IPS DF 6.9 (cell line): ENCODE data around the gene ERG28.
A peak's percentile ranks its signal among the peaks of the same experiment; 100 is the strongest.

ENCODE experiments used
- DNase-seq: peaks from one replicate; pipeline ENCODE4 v3.0.0-alpha.2; 2013; ENCODE audit warnings: low read depth, low spot score
- H3K27ac ChIP-seq: one replicate; pipeline ENCODE4 v1.5.1; 2013; ENCODE audit warnings: low read length, control low read depth
- H3K27me3 ChIP-seq: 2 replicates; pipeline ENCODE4 v1.6.1; 2013; ENCODE audit warnings: mild to moderate bottlenecking, low read length; ENCODE audit not compliant: control insufficient read depth, insufficient read depth
- H3K36me3 ChIP-seq: 2 replicates; pipeline ENCODE4 v1.6.1; 2013; ENCODE audit warnings: low read length; ENCODE audit not compliant: control insufficient read depth, insufficient read depth
- H3K4me1 ChIP-seq: 2 replicates; pipeline ENCODE4 v1.6.1; 2013; ENCODE audit warnings: low read length; ENCODE audit not compliant: control insufficient read depth, insufficient read depth
- H3K4me3 ChIP-seq: 2 replicates; pipeline ENCODE4 v1.5.1; 2013; ENCODE audit warnings: mild to moderate bottlenecking, low read length
- H3K9me3 ChIP-seq: 2 replicates; pipeline ENCODE4 v1.6.1; 2013; ENCODE audit warnings: low read length, inconsistent platforms; ENCODE audit not compliant: control insufficient read depth, insufficient read depth
- WGBS: extraction: QIAGEN DNeasy Blood & Tissue Kit; methylation state at CpG from one replicate; pipeline ENCODE4 v1.1.7; 2013; ENCODE audit warnings: mixed read lengths, missing lambda C conversion rate; ENCODE audit not compliant: insufficient read length, insufficient coverage; 5-methylcytosine and 5-hydroxymethylcytosine counted together

ERG28 gene

GRCh38 chr14:75647640-75648039 lies 13.0 kb downstream of the ERG28 start:
- Histone ChIP-seq H3K9me3 (no peaks in the 10 kb centered on the region), H3K4me3 (no peak overlapping the region), H3K27ac (no peak overlapping the region), H3K4me1 (no peaks in the 10 kb centered on the region), H3K36me3 (peaks cover 21% of the 10 kb centered on the region; the same call in 1 of the 2 replicates), H3K27me3 (no peaks in the 10 kb centered on the region)
- DNase-seq: no peak
- WGBS: no CpG with 5 or more reads among the region's 3 CpGs

GRCh38 chr14:75646762-75647161 lies 13.9 kb downstream of the ERG28 start:
- Histone ChIP-seq H3K27ac (no peak overlapping the region), H3K4me3 (no peak overlapping the region), H3K4me1 (no peaks in the 10 kb centered on the region), H3K36me3 (peaks cover 16% of the 10 kb centered on the region; the same call in 1 of the 2 replicates), H3K9me3 (no peaks in the 10 kb centered on the region), H3K27me3 (no peaks in the 10 kb centered on the region)
- WGBS: no CpG with 5 or more reads among the region's 6 CpGs
- no peak for DNase-seq

- DNase-seq: no peak
- H3K4me3 ChIP-seq: no peak overlapping the region
- no peak overlapping the region for H3K27ac ChIP-seq
- peaks cover 12% of the 10 kb centered on the region; the same call in 1 of the 2 replicates for H3K36me3 ChIP-seq
- no peaks in the 10 kb centered on the region for H3K4me1 ChIP-seq
- H3K9me3 ChIP-seq: no peaks in the 10 kb centered on the region
- no peaks in the 10 kb centered on the region for H3K27me3 ChIP-seq
These were observed 15.6 kb downstream of the ERG28 start for GRCh38 chr14:75645056-75645455.

- Histone ChIP-seq H3K36me3 (peaks cover 6% of the 10 kb centered on the region; the same call in 1 of the 2 replicates), H3K27ac (no peak overlapping the region), H3K27me3 (no peaks in the 10 kb centered on the region), H3K4me1 (no peaks in the 10 kb centered on the region), H3K9me3 (no peaks in the 10 kb centered on the region), H3K4me3 (no peak overlapping the region)
- DNase-seq: no peak
- no CpG with 5 or more reads among the region's 4 CpGs for WGBS
These were observed 16.7 kb downstream of the ERG28 start for GRCh38 chr14:75643985-75644384.

- Histone ChIP-seq H3K4me1 (no peaks in the 10 kb centered on the region), H3K27me3 (no peaks in the 10 kb centered on the region), H3K4me3 (no peak overlapping the region), H3K27ac (no peak overlapping the region), H3K9me3 (no peaks in the 10 kb centered on the region), H3K36me3 (no peaks in the 10 kb centered on the region)
- no CpG with 5 or more reads among the region's 3 CpGs for WGBS
- DNase-seq: no peak
These were observed 19.8 kb downstream of the ERG28 start for GRCh38 chr14:75640876-75641275.

GRCh38 chr14:75636100-75636692 lies 24.5 kb downstream of the ERG28 start:
- no peaks in the 10 kb centered on the region for H3K9me3 ChIP-seq
- H3K27ac ChIP-seq: no peak overlapping the region
- H3K4me1 ChIP-seq: peaks cover 3% of the 10 kb centered on the region
- no peak for DNase-seq
- no peaks in the 10 kb centered on the region for H3K36me3 ChIP-seq
- no CpG with 5 or more reads among the region's 13 CpGs for whole genome bisulfite sequencing
- no peaks in the 10 kb centered on the region for H3K27me3 ChIP-seq
- no peak overlapping the region for H3K4me3 ChIP-seq

- Histone ChIP-seq H3K36me3 (no peaks in the 10 kb centered on the region), H3K4me1 (peaks cover 6% of the 10 kb centered on the region), H3K27ac (no peak overlapping the region), H3K27me3 (no peaks in the 10 kb centered on the region), H3K4me3 (no peak overlapping the region), H3K9me3 (no peaks in the 10 kb centered on the region)
- WGBS: no CpG with 5 or more reads among the region's 5 CpGs
- no peak for DNase-seq
These were observed 25.8 kb downstream of the ERG28 start for GRCh38 chr14:75634848-75635247.

GRCh38 chr14:75631453-75631831 lies 29.2 kb downstream of the ERG28 start:
- Histone ChIP-seq H3K4me1 (peaks cover 6% of the 10 kb centered on the region), H3K27ac (no peak overlapping the region), H3K9me3 (no peaks in the 10 kb centered on the region), H3K4me3 (no peak overlapping the region), H3K36me3 (no peaks in the 10 kb centered on the region), H3K27me3 (no peaks in the 10 kb centered on the region)
- no CpG with 5 or more reads among the region's 5 CpGs for WGBS
- peak; percentile 52 for DNase-seq

GRCh38 chr14:75630695-75631452 lies 29.8 kb downstream of the ERG28 start:
- WGBS: no CpG with 5 or more reads among the region's 6 CpGs
- H3K27me3 ChIP-seq: no peaks in the 10 kb centered on the region
- H3K4me1 ChIP-seq: peaks cover 6% of the 10 kb centered on the region
- H3K9me3 ChIP-seq: no peaks in the 10 kb centered on the region
- no peaks in the 10 kb centered on the region for H3K36me3 ChIP-seq
- DNase-seq: peak; percentile 73
- no peak overlapping the region for H3K4me3 ChIP-seq
- no peak overlapping the region for H3K27ac ChIP-seq

GRCh38 chr14:75628816-75629215 lies 31.9 kb downstream of the ERG28 start:
- DNase-seq: no peak
- H3K27me3 ChIP-seq: no peaks in the 10 kb centered on the region
- H3K36me3 ChIP-seq: no peaks in the 10 kb centered on the region
- WGBS: no CpG with 5 or more reads among the region's 3 CpGs
- H3K27ac ChIP-seq: no peak overlapping the region
- no peak overlapping the region for H3K4me3 ChIP-seq
- H3K4me1 ChIP-seq: peaks cover 6% of the 10 kb centered on the region
- H3K9me3 ChIP-seq: no peaks in the 10 kb centered on the region

- no peak for DNase-seq
- no peak overlapping the region for H3K4me3 ChIP-seq
- H3K27ac ChIP-seq: no peak overlapping the region
- H3K27me3 ChIP-seq: no peaks in the 10 kb centered on the region
- WGBS: no CpG with 5 or more reads among the region's 4 CpGs
- H3K4me1 ChIP-seq: peaks cover 6% of the 10 kb centered on the region
- H3K36me3 ChIP-seq: no peaks in the 10 kb centered on the region
- H3K9me3 ChIP-seq: no peaks in the 10 kb centered on the region
These were observed 33.3 kb downstream of the ERG28 start for GRCh38 chr14:75627406-75627805.
